ENCODE measurements around the gene MTMR8.
"Not testable (repeated sequence)": the region's sequence is repeated elsewhere in the genome, so short reads cannot be mapped to it uniquely, and the experiment has no call there.

Gene MTMR8

GRCh38 chrX:64394874-64395567, at the start of gene MTMR8:
Gene MTMR8 (minus strand): TSS chrX:64395452. CDS start chrX:64395363, 89 bp downstream.
- DNase-seq: peak in 13 of 14 donors; percentile 3 to 58 (median 28)

- DNase-seq: no peak
These were observed 44.3 kb upstream of the MTMR8 start for GRCh38 chrX:64439551-64439950.

DNA sequence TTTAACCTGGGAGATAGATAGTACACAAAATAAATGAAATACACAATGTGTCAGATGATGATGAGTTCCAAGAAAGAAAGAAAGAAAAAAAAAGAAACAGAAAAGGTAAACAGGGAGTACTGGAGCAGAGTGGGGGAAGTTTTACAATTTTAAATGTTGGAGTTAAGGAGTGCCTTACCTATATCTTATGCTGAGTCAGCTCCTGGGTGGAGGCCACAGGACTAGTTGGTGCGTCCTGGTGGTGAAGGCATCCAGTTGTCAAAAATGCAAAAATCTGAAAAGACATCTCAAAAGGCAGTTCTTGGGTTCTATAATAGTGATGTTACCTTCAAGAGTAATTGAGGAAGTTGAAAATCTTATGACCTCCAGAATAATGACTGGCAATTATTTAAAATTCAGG, 42.4 kb upstream of the MTMR8 start:
- DNase-seq: no peak

DNA sequence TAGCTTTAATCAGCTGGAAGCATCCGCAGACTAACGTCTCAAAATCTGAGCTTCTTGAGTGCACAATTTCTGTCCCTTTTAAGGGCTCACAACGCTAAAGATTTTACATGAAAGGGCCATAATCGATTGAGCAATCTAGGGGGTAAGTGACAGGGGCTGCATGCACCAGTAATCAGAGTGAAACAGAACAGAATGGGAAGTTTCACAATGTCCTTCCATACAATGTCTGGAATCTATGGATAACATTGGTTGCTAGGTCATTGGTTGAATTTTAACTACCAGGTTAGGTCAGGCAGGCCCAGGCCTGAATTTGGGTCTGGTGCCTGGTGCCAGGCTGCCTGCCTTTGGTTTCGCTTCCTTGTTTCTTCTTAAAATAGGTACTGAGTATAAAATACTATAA, 42.0 kb upstream of the MTMR8 start:
- no peak for DNase-seq

GRCh38 chrX:64428371-64428770, 33.1 kb upstream of the MTMR8 start:
- DNase-seq: no peak

DNA sequence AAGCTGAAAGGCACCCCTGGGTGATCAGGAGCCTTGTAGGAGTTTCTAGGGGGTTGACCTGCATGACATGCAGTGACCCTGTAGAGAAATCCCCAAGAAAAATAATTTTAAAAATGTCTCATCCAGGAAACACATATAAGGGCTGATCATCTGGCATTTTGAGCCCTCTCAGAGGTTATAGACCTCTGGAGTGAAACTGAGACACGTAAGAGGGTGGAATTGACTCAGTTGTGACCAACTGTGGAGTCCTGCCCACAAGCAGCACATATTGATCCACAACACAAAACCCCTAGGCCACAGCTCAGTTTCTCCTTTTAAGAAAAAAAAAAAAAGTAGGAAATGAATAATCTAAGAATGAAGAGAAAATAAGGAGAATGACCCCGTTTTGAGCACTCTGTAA, 32.5 kb upstream of the MTMR8 start:
- no peak for DNase-seq

DNA sequence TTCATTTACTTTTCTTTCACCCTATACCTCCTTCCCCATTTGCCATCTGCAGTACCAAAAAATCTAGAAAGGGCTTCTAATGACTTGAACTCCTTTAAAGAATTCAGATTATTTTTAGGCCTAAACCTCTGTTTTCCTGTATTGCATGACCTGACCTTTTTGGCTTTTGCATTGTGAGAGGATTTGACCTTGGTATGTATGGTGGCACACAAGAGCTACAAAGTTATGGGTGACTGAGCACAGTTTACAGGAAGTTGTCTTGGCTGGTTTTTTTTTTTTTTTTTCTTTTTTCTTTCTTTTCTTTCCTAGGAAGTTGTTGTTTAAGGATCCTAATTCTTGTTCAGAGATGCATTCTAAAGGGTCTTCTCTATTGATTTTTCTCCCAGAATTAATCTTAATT, 32.0 kb upstream of the MTMR8 start:
- no peak for DNase-seq

- DNase-seq: not testable (repeated sequence)
These were observed 14.5 kb upstream of the MTMR8 start for GRCh38 chrX:64409730-64410129.

DNA sequence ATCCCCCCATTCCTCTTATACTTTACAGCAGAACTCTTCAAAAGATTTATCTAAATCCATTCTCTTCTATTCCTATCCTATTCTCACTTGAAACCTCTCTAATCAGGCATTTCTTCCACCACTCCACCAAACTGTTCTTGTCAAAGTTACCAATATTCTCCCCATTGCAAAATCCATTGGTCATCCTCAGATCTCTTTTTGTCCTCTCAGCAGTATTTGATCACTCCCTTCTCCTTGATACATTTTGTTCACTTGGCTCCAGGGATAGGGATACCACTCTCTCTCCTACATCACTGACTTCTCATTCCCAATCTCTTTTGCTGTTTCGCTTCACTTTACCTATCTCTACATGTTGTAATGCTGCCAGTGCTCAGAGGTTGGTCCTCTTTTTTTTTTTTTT, 2.8 kb upstream of the MTMR8 start:
- DNase-seq: no peak

DNA sequence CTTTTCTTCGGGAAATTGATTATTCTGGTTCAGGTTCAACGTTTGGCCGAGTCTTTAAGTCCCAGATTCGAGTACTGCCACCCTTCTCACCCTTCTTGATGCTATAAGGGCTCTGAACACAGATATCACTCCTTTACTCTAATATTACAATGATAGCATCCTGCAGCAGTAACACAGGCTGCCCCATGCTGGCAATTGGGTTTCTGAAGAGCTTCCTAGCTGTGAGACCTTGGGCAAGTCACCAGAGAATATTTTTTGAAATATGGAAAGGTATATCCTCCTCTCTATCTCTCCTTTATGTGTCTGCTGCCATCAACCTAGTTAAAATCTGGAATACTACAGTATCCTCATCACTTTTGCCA, 297 bp upstream of the MTMR8 start:
- DNase-seq: no peak

DNA sequence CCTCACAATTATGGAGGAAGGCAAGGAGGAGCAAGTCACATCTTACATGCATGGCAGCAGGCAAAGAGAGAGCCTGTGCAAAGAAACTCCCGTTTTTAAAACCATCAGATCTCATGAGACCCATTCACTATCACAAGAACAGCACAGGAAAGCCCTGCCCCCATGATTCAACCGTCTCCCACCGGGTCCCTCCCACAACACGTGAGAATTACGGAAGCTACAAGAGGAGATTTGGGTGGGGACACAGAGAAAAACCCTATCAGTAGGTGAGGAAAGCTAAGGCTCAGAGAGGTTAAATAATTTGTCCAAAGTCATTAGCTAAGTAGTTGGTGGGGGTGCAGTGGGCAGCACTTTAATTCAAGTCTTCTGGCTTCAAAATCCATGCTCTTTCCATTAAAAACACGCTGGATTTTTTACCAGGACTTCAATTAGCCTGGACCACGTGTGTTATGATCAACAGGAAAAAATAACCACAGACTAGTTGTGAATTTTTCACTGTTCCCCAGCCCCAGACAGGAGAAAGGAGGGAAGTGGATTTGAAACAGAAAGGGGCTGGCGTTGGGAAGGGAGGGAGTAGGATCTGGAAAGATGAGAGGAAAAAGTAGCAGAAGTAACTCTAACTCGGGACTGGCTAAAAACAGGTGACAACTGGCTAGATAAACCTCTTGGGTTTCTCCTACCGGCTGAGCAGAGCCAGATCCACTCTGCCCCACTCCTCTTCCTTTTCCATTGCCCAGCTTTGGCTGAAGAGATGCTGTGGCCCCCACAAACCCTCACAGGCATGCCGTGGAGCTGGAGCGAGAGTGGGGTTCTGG, 986 bp downstream of the MTMR8 start:
- no peak for DNase-seq

- no peak for DNase-seq
These were observed 5.8 kb downstream of the MTMR8 start for GRCh38 chrX:64389489-64389888.

GRCh38 chrX:64380789-64381188, 14.5 kb downstream of the MTMR8 start:
- not testable (repeated sequence) for DNase-seq

- no peak for DNase-seq
These were observed 15.3 kb downstream of the MTMR8 start for GRCh38 chrX:64379924-64380323.

GRCh38 chrX:64377753-64378152, 17.5 kb downstream of the MTMR8 start:
- DNase-seq: no peak

GRCh38 chrX:64352081-64352480, 43.2 kb downstream of the MTMR8 start:
- DNase-seq: no peak

GRCh38 chrX:64350521-64350920, 44.7 kb downstream of the MTMR8 start:
- no peak for DNase-seq

- no peak for DNase-seq
These were observed 45.2 kb downstream of the MTMR8 start for GRCh38 chrX:64350047-64350446.

- no peak for DNase-seq
These were observed 52.4 kb downstream of the MTMR8 start for GRCh38 chrX:64342811-64343210.

GRCh38 chrX:64338296-64338695, 57.0 kb downstream of the MTMR8 start:
- DNase-seq: no peak

- DNase-seq: no peak
These were observed 60.8 kb downstream of the MTMR8 start for GRCh38 chrX:64334467-64334866.

- no peak for DNase-seq
These were observed 65.0 kb downstream of the MTMR8 start for GRCh38 chrX:64330284-64330683.

- no peak for DNase-seq
These were observed 73.7 kb downstream of the MTMR8 start for GRCh38 chrX:64321507-64321906.

DNA sequence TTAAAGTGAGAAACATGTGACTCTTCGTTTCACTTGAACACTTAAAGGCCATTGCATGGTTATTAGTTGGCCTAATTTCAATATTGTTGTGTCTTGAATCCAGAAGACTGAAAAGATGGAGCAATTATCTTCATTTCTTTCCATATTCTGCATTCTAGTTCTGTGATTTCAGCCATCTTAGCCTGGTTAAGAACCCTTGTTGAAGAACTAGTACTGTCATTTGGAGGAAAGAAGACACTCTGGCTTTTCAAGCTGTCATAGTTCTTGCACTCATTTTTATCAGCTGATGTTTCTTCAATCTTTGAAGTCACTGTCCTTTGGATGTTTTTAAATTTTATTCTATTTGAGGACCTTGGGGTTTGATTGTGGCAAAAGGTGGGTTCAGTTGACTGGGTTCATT, 81.6 kb downstream of the MTMR8 start:
- DNase-seq: no peak

Data from C1 segment of cervical spinal cord (tissue), 14 donors.